ENCODE data around the gene PIRT.

The PIRT gene

DNA sequence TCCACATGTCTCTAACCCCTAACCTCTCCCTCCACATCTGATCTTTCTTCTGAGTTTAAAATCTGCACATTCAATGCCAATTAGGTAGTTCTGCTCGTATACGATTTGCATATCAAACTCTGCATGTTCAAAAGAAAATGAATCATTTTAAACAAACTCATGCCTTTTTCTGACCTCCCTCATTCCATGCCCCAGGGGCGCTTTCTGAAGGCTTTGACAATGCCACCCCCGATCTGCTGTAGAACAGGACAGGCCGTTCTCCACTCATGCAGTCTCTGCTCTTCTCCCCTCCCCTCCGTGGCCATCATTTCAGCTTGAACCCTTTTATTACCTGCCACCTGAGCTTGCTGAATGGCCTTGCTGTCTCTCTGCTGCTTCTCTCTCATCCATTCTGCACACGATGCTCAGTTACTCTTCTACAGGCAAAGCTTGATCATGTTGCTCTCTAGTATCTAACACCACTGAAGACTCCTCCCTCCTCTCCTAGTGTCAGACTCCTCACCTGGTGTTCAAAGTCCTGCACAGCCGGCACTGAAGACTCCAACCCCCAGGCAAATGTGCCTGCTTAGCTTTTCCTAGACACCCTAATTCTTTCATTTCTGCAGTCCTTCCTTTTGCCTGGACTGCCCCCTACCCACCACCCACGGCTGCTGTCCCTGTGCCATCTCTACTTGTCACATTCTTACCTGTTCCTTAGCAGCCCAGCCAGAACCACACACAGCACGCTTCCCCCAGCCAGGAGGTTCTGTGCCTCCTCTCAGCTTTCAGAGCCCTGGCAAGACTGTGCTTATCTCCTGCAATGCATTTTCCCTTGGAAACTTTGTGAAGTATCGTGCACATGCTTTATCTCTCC, 40.2 kb downstream of the PIRT start:
- DNase-seq: no peak
- in situ Hi-C loops (cut with HindIII; ENCODE audit: low pct_ligation_motif_present, low pct_unique_long_range_greater_than_20kb, low sequenced_read_pairs): no loop called here

DNA sequence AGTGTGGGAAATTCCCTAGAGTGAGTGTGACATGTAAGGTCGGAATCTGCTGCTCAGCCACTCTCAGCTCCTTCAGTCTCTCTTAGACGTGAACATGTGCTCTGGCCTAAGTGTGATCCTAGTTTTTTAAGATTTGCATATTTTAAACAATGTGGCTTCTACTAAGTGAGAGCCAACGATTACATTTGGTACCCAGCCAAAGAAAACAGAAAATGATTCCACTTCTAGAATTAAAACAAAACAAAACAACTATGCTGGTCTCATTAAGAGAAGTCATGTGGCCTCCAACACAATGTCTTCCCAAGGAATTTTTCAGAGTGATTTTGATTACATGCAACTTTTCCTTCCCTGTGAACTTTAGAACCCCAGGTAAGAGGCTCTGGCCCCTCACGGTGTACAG, 44.1 kb downstream of the PIRT start:
- in situ Hi-C loops (cut with HindIII; ENCODE audit: low pct_ligation_motif_present, low pct_unique_long_range_greater_than_20kb, low sequenced_read_pairs): no loop called here

DNA sequence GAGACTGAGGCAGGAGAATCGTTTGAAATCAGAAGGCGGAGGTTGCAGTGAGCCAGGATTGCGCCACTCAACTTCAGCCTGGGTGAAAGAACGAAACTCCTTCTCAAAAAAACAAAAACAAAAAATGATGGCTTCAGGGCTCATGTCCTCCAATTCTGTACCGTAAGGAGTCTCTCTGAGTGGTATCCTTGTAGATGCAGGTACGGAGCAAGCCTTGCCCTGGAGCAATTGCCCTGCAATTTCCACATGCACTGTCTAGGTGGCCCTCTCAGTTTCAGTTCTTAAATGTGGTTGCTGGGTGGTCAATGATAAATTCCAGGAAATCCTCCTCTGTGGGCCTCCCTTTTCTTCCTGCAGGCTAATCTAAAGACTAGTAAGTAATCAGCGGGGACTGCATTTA, 44.6 kb downstream of the PIRT start:
- in situ Hi-C loops (cut with HindIII; ENCODE audit: low pct_ligation_motif_present, low pct_unique_long_range_greater_than_20kb, low sequenced_read_pairs): no loop called here
- no peak for DNase-seq

More for the DNA sequence above, 44.1 kb downstream of the PIRT start:
- DNase-seq: no peak

DNA sequence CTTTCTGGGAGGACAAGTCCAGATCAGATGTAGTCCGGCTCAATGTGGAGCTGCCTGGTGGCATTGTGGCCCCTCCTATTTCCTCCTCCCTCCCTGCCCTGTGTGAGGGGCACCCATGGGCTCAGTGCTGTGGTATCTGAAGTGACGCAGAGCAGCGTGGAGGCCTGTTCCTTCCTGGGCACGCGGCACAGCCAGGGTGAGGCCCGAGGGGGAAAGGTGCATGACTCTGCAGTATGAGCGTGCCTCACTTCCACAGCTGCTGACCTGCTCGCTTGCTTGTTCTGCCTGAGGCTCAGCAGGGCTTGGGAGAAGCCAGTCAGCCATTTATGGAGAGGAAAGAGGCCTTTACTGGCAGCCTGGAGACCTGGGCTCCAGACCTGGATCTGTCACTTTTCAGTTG, 45.7 kb downstream of the PIRT start:
- DNase-seq: no peak
- in situ Hi-C loops (cut with HindIII; ENCODE audit: low pct_ligation_motif_present, low pct_unique_long_range_greater_than_20kb, low sequenced_read_pairs): no loop called here

DNA sequence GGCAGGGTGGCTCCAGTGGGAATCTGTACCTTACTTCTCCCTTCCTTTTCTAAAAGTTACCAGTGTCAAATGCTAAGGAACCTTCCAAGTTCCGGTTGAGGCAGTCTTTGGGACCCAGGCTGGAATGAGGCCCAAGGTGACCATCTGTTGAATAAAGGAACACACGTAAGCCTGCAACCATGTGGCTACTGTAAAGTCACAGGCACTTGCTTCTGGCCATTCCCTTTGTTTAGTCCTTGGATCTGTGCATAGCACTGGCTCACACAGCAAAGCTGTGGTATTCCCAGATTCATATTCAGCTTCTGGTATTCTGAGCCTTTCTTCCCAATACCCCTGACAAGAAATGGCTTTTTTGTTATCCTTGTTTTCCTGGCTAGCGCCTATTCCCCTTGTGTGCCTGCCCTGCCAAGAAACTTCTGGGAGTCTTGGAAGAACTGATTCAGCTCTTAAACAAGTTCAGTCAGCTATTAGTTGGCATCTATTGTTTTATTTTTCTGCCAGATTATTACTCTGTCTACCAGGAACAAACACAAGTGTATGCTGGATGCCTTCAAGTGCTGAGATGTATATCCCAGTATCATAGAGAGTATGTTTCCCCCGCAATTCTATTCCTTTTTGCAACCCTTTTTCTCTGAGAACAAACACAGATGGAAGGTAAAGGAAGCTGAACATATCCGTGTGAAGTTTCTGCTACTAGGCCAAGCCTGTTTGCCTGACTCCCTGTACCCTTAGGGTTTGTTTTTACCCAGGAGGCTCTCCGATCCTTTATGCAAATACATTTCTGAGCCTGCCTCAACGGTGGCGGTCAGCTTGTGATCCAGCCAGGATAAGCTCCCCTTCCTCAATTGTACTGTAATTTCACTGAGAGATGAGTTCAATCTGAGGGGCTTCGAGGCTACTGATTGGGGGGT, 47.1 kb downstream of the PIRT start:
- in situ Hi-C loops (cut with HindIII; ENCODE audit: low pct_ligation_motif_present, low pct_unique_long_range_greater_than_20kb, low sequenced_read_pairs): no loop called here
- no peak for DNase-seq

DNA sequence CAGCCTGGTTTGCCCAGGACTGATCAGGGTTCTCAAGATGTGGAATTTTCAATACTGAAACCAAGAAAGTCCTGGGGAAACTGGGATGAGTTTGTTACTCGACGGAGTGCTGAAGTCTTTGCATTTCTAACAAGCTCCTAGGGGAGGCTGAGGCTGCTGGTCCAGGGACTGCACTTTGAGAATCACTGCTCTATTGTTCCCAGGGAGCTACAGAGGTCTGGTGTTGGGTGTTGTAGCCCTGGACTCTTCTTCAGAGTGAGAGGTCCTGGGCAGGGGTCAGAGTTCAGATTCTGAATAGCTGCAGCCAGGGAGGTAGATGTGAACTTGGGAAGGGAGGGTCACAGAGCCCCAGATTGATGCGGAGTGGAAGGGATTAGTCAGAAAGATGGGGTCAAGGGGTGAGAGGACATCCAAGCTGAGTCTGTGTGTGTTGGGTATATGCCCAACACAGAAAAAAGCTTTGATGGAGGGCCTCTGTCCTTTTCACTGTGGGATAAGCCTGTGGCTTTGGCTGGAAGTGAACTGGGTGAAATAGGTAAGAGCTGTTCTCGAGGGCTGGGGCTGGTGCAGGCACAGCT, 48.1 kb downstream of the PIRT start:
- no peak for DNase-seq
- in situ Hi-C loops (cut with HindIII; ENCODE audit: low pct_ligation_motif_present, low pct_unique_long_range_greater_than_20kb, low sequenced_read_pairs): no loop called here

DNA sequence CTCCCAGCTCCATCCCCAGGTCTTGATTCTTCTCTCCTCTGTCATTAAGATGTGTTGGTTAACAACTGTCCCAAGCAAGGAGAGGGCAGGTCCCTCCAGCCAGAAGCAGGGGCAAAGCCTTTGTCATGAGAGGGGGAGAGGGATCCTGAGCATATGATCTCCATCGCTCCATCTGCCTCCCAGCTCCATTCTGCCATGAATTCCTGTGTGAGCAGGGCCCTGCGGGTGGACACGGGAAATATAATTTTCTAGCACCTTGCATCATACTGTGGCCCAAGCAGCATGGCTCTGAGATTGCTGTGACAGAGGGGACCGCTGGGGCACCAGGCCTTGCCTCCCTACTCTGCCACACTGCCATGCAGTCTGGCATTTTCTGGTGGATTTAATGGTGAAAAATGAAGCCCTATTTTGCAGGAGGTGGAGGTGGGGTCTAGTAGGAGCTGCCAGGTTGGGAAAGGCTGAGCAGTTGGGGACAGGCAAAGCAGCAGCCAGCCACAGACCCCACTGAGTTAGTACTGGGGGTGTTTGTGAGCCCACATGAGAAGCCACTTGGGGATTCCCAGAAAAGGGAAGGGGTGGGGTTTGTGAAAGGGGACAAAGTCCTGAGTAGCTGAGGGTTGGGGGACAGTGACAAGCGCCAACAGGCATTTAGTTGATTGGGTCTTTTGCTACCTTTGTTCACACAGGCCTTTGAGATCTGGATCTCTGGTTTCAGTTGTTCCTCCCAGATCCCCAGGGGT, 50.4 kb downstream of the PIRT start:
- in situ Hi-C loops (cut with HindIII; ENCODE audit: low pct_ligation_motif_present, low pct_unique_long_range_greater_than_20kb, low sequenced_read_pairs): no loop called here

DNA sequence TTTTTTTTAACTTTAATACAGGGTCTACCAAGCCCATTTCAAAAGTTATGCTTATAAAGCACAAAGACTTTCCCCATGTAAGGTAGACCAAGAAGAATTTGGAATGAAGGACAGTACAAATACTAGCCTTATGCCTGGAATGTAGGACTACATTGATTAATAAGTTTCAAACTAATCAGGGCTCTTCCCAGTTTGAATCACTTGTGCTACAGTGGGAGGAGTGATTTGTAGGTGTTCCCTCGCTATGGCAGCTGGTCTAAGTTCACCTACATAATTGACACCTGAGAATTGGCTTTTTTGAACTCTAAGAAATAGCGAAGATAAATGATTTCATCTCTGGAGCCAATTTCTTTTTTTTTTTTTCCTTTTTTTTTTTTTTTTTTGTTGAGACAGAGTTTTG, 52.6 kb downstream of the PIRT start:
- no peak for DNase-seq
- in situ Hi-C loops (cut with HindIII; ENCODE audit: low pct_ligation_motif_present, low pct_unique_long_range_greater_than_20kb, low sequenced_read_pairs): no loop called here

More for the DNA sequence above, 50.4 kb downstream of the PIRT start:
- DNase-seq: no peak

DNA sequence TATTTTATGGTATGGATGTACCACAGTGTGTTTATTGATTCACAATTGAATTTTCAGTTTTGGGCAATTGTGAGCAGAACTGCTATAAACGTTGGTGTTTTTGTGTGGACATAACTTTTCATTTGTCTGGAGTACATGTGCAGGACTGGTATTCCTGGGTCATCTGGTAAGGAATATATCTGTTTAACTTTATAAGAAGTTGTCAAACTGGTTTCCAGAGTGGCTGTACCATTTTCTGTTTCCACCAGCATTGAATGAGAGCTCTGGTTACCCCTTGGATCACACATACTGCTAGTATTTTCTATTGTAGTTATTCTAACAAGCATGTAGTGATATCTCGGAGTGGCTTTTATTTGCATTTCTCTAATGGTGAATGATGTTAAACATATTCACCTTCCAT, 58.3 kb downstream of the PIRT start:
- in situ Hi-C loops (cut with HindIII; ENCODE audit: low pct_ligation_motif_present, low pct_unique_long_range_greater_than_20kb, low sequenced_read_pairs): no loop called here
- no peak for DNase-seq

DNA sequence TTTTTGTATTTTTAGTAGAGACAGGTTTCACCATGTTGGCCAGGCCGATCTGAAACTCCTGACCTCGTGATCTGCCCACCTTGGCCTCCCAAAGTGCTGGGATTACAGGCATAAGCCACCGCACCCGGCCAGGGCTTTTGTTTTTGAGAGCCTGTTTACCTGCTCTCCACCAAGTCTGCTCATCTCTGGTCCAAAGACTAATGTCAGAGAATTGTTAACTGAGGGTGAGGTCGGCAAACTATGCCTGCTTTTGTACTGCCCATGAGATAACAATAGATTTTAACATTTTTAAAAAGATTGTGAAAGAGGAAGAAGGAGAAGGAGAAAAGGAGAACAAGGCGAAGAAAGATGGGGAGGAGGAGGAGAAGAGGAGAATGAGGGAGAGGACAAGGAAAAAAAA, 60.0 kb downstream of the PIRT start:
- in situ Hi-C loops (cut with HindIII; ENCODE audit: low pct_ligation_motif_present, low pct_unique_long_range_greater_than_20kb, low sequenced_read_pairs): no loop called here
- DNase-seq: no peak

DNA sequence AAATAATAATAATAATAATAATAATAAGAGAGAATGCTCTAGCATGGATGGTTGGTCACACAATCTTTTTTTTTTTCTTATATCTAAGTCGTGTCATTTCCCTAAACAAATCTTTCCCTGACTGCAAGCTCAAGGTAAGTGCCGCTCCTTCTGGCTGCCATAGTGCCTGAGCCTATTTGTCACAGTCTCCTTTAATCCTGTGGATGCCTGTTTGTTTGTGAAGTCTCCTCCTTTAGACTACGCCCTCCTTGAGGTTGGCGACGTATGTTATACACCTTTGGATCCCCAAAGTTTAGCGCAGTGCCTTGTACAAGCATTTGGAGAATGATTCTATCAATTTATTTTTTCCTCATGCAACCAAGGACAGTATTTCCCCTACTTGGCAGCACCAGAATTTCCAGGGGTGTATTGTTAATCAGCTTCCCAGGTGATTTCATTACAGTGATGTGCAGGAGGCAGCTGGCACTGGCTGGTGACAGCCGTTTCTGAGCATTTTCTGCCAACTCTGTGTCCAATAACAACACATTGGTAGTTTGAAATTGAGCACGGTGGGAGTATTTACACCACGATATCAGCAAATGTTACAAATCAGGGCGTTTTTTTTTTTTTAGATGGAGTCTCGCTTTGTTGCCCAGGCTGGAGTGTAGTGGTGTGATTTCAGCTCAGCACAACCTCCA, 60.6 kb downstream of the PIRT start:
- in situ Hi-C loops (cut with HindIII; ENCODE audit: low pct_ligation_motif_present, low pct_unique_long_range_greater_than_20kb, low sequenced_read_pairs): no loop called here
- DNase-seq: no peak

DNA sequence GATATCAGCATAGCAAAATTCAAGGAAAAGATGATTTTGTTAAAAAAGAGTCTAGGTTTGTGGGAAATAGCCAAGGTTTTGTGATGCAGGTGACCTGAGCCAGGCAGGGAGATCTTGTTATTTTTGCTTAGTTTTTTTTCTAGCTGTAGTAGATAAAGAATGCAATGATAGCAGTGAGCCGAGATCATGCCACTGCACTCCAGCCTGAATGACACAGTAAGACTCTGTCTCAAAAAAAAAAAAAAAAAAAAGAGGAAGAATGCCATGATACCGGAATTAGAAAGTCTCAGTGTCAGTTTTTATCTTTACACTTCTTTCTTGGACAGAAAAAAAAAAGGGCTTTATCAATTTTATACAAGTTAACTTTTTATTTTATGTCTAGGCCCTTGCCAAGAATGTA, 61.5 kb downstream of the PIRT start:
- in situ Hi-C loops (cut with HindIII; ENCODE audit: low pct_ligation_motif_present, low pct_unique_long_range_greater_than_20kb, low sequenced_read_pairs): no loop called here
- DNase-seq: no peak

DNA sequence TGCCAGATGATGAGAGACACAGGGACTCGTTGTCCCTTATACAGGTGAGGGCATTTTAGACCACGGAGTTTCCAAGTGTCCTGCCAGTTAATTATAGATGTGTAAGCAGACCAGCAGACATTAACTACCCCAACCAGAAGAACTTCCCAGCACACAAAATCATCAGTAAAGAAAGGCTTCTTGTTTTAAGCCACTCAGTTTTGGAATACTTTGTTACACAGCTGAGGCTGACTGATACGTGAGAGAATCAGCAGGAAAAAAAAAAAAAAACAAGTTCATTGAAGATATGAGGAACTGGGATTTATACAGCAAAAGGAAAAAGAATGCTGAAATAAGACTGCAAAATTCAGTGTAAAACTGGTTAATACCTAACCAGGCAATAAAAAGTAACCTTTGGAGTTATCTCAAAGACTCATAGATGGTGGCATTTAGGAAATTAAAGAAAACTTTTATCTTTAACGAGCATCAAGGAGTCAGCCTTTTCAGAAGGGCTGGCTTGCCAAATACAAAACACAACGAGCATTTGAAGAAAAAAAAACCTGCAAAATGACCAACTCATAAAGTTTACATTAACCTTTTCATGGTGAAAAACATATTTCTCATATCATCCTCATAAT, 62.0 kb downstream of the PIRT start:
- no peak for DNase-seq
- in situ Hi-C loops (cut with HindIII; ENCODE audit: low pct_ligation_motif_present, low pct_unique_long_range_greater_than_20kb, low sequenced_read_pairs): no loop called here

DNA sequence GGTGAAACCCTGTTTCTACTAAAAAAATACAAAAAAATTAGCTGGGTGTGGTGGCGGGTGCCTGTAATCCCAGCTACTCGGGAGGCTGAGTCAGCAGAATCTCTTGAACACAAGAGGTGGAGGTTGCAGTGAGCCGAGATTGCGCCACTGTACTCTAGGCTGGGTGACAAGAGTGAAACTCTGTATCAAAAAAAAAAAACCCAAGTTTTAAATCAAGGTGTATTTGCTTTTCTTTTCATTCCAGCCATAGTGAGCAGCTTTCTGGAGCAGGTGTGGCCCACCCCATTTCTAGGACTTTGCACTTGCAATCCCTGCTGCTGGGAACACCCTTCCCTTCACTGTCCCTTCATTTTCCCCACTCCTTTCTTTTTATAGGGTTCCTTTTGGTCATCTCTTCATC, 62.8 kb downstream of the PIRT start:
- in situ Hi-C loops (cut with HindIII; ENCODE audit: low pct_ligation_motif_present, low pct_unique_long_range_greater_than_20kb, low sequenced_read_pairs): no loop called here
- no peak for DNase-seq

DNA sequence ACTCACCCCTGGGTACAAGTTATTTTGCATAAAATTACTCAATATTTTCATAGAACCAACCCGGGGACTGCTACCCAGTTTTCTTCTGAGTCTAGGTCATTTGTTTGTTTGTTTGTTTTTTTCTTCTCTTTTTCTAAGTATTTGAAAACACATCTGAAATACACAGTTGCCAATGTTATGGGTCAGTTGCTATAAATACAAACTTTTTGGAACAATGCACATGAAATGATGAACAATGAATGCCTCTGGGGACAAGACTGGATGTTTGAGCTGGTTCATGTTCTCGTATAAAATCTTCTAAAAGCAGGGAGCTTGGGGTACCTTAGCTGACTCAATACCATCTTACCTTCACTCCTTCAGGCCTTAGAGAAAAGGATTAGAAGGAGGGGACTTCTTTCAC, 64.5 kb downstream of the PIRT start:
- in situ Hi-C loops (cut with HindIII; ENCODE audit: low pct_ligation_motif_present, low pct_unique_long_range_greater_than_20kb, low sequenced_read_pairs): no loop called here
- no peak for DNase-seq
